CD4-positive, alpha-beta memory T cell (primary cell): ENCODE results near the gene WDR93. TPM values are rescaled to one million over a fixed set of nuclear protein-coding genes. Genes with fewer than 3 reads are reported as not detected.

Experiments
- CTCF ChIA-PET: fragments of 350-600 bp; sonication (Branson Sonifier 250); formaldehyde crosslinking; loops from one replicate; lab custom pipeline; 2021; ENCODE audit warnings: inconsistent platforms; ENCODE audit not compliant: partially characterized antibody; lab: Charles Lee
- POLR2A ChIA-PET: fragments of 350-600 bp; sonication (Branson Sonifier 250); formaldehyde crosslinking; loops from one replicate; lab custom pipeline; 2021; ENCODE audit not compliant: partially characterized antibody; lab: Charles Lee
- DNase-seq, 5 donors: peaks; one replicate each; pipeline versions ENCODE4 v3.0.0 to v3.0.0-alpha.2; 2020 to 2022; ENCODE audit warnings: mixed read lengths in 1 of 5
- H3K27ac ChIP-seq: one replicate; pipeline ENCODE4 v1.7.0; 2013; ENCODE audit warnings: low read depth, low read length
- H3K27me3 ChIP-seq: 2 replicates; pipeline ENCODE4 v1.7.0; 2013; ENCODE audit warnings: mild to moderate bottlenecking, low read length, moderate library complexity; ENCODE audit not compliant: insufficient read depth
- H3K36me3 ChIP-seq: 2 replicates; pipeline ENCODE4 v1.7.0; 2013; ENCODE audit warnings: mild to moderate bottlenecking, low read length, moderate library complexity; ENCODE audit not compliant: insufficient read depth
- H3K4me1 ChIP-seq: 2 replicates; pipeline ENCODE4 v1.7.0; 2013; ENCODE audit warnings: mild to moderate bottlenecking, low read length, moderate library complexity; ENCODE audit not compliant: insufficient read depth
- H3K4me3 ChIP-seq, 2 donors: one replicate each; pipeline ENCODE4 v1.7.0; 2013; ENCODE audit warnings: low read length in 2 of 2, mild to moderate bottlenecking in 1 of 2
- H3K9me3 ChIP-seq, 2 donors: one replicate each; pipeline ENCODE4 v1.7.0; 2013; ENCODE audit warnings: low read length in 2 of 2, control low read depth in 1 of 2; ENCODE audit not compliant: control insufficient read depth in 1 of 2
- H3K27ac Mint-ChIP-seq, 7 donors: one replicate each; pipeline ENCODE4 v1.8.0; 2020 to 2021; ENCODE audit warnings: mixed read lengths in 7 of 7, mild to moderate bottlenecking in 6 of 7, inconsistent platforms in 3 of 7, moderate library complexity in 3 of 7
- H3K27me3 Mint-ChIP-seq, 2 donors: one replicate each; pipeline ENCODE4 v1.8.0; 2020 to 2021; ENCODE audit warnings: mixed read lengths in 2 of 2
- H3K36me3 Mint-ChIP-seq, 2 donors: one replicate each; pipeline ENCODE4 v1.8.0; 2020 to 2021; ENCODE audit warnings: mixed read lengths in 2 of 2, inconsistent platforms in 1 of 2, mild to moderate bottlenecking in 1 of 2
- H3K4me1 Mint-ChIP-seq, 4 donors: one replicate each; pipeline ENCODE4 v1.8.0; 2020 to 2021; ENCODE audit warnings: mixed read lengths in 4 of 4, mild to moderate bottlenecking in 1 of 4
- H3K4me3 Mint-ChIP-seq, 8 donors: one replicate each; pipeline ENCODE4 v1.8.0; 2020 to 2021; ENCODE audit warnings: mixed read lengths in 8 of 8, mild to moderate bottlenecking in 7 of 8, moderate library complexity in 6 of 8, inconsistent platforms in 3 of 8
- H3K9me3 Mint-ChIP-seq, 8 donors: one replicate each; pipeline ENCODE4 v1.8.0; 2020 to 2021; ENCODE audit warnings: mixed read lengths in 8 of 8, mild to moderate bottlenecking in 5 of 8, inconsistent platforms in 3 of 8, moderate library complexity in 1 of 8
- intact Hi-C: fragments of 100-400 bp; cut with micrococcal nuclease; formaldehyde crosslinking; loops from one replicate; pipeline ENCODE4 v1.15.1; 2023
- polyA plus RNA-seq, 2 donors: library from polyadenylated mRNA; unstranded; fragments of 300-500 nt; fragmentation: Illumina TruSeq; gene quantifications; one replicate each; pipeline ENCODE4 v1.2.3, GENCODE V29; 2021
- total RNA-seq, 2 experiments: library from RNA; stranded (reverse); gene quantifications; one replicate each; pipeline ENCODE4 v1.2.3, GENCODE V29; 2021

The WDR93 gene
- total and polyA plus RNA-seq, 4 experiments from 2014 or later: not detected

DNA sequence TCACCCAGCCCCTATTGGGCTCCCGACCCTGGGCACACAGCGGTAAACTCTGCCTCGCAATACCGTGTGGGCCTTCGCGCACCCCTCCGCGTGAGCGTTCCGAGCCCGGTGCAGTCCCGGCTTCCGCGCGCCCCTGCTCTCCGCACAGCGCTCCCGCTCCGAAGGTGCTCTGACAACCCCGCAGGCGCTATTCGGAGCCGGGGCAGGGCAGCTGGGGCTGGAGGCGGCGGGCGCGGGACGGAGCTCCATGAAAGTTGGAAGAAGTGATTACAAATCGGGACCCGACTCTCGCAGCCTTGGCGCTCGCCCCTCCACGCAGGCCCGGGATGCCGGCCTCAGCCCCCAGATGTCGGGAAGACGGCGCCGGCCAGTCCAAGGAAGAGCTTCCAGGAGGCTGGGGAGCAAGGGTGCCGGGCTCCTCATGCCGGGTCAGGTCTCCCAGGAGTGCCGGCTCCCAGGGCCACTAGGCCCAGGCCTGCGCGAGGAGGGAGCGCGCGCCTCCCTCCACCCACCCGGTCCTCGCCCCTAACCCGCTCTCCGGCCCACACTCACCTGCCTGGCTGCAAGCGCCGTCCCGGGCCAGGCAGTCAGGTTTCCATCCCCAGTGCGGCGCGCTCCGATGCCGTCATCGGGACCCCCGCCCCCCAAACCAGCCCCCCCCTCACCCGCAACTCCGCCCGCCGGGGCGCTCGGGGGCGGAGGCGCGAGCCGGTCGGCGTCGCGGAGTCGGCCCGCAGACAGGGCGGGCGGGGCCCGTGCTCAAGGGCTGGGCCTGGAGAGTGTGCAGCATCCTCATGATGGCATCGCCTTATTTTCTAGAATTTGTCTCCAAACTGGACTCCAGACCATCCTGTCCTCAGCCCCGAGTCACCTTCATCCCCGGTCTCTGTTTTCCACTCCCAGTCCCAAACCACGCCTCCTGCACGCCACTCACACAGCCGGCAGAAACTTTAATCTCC lies 35.5 kb upstream of the WDR93 start, which contains the start of gene KIF7:
Gene KIF7, minus strand, starts transcription at position 621 of the 959 bp plus-strand sequence. CDS start 2,537 bp downstream, outside the sequence.
- intact Hi-C loops: no loop called here
- Mint-ChIP-seq H3K4me3 (peak within 1 kb of the TSS; percentile 56 to 77 (median 68)), H3K27ac (peak within 1 kb of the TSS in 1 of 7 donors; percentile 77), H3K27me3 (peaks cover 29 to 46% of the 10 kb centered on the region in 2 donors), H3K9me3 (no peaks in the 10 kb centered on the region), H3K36me3 (peaks cover 0 to 4% of the 10 kb centered on the region in 2 donors), H3K4me1 (peaks cover 0 to 14% (median 8%) of the 10 kb centered on the region in 4 donors)
- no peak within 1 kb of the TSS for H3K27ac ChIP-seq
- no peaks in the 10 kb centered on the region for H3K9me3 ChIP-seq
- H3K4me1 ChIP-seq: peaks cover 5% of the 10 kb centered on the region
- H3K36me3 ChIP-seq: no peaks in the 10 kb centered on the region
- peaks cover 6% of the 10 kb centered on the region for H3K27me3 ChIP-seq
- DNase-seq: no peak
- ChIA-PET POLR2A (no interaction called here), CTCF (no interaction called here)
- no peak within 1 kb of the TSS for H3K4me3 ChIP-seq

DNA sequence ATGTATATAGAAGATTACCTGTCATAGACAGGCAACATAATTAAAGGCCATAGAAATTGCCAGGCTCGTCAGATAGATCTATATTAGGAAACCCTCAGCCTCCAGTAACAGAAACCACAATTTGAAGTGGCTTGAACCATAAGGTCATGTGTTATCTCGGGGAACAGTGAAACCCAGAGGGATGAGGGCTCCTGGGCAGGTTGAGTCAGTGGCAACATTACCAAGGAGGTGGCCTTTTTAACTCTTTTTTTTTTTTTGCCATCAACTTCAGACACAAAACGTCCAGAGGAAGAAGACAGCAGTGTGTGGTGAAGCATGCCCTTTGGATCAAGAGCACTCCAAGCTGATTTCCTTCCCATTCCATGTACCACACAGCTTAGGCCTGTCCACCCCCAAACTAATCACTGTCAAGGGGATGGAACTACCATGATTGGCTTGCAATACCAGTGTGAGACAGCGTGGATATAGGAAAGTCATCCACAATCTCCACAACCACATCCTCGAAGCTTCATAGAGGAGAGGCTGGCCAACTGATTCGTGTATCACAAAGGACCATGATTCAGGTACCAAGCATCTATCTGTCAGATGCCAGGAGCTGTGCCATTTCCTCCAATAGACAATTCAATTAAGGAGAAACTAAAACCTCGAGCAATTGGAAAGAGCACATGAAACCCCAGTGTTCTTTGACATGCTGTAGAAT lies 34.3 kb upstream of the WDR93 start:
- no peaks in the 10 kb centered on the region for H3K36me3 ChIP-seq
- H3K27me3 ChIP-seq: peaks cover 6% of the 10 kb centered on the region
- peaks cover 0 to 4% of the 10 kb centered on the region in 2 donors for H3K36me3 Mint-ChIP-seq
- no peak overlapping the region for H3K27ac ChIP-seq
- no peak for DNase-seq
- no peak overlapping the region for H3K4me3 ChIP-seq
- intact Hi-C loops: no loop called here
- peaks cover 0 to 14% (median 8%) of the 10 kb centered on the region in 4 donors for H3K4me1 Mint-ChIP-seq
- no peaks in the 10 kb centered on the region for H3K9me3 ChIP-seq
- no peak overlapping the region for H3K27ac Mint-ChIP-seq
- POLR2A ChIA-PET: no interaction called here
- CTCF ChIA-PET: interaction anchor here (0.5 to 0.7 kb wide), 2 partner anchors 209 to 1614 kb away, joined by 3 read pairs; no protein-coding TSS in a partner anchor
- peaks cover 5% of the 10 kb centered on the region for H3K4me1 ChIP-seq
- H3K4me3 Mint-ChIP-seq: peak overlapping the region in 5 of 8 donors; percentile 55 to 77 (median 68)
- H3K9me3 Mint-ChIP-seq: no peaks in the 10 kb centered on the region
- peaks cover 32 to 54% of the 10 kb centered on the region in 2 donors for H3K27me3 Mint-ChIP-seq

GRCh38 chr15:89657686-89658200 lies 32.9 kb upstream of the WDR93 start:
- H3K27me3 Mint-ChIP-seq: peaks cover 32 to 56% of the 10 kb centered on the region in 2 donors
- H3K36me3 Mint-ChIP-seq: peaks cover 0 to 4% of the 10 kb centered on the region in 2 donors
- Histone ChIP-seq H3K36me3 (no peaks in the 10 kb centered on the region), H3K4me3 (no peak overlapping the region), H3K4me1 (peaks cover 5% of the 10 kb centered on the region), H3K9me3 (no peaks in the 10 kb centered on the region), H3K27ac (no peak overlapping the region), H3K27me3 (peaks cover 6% of the 10 kb centered on the region)
- intact Hi-C loops: no loop called here
- H3K9me3 Mint-ChIP-seq: no peaks in the 10 kb centered on the region
- CTCF ChIA-PET: interaction anchor here (1.8 kb wide), 1 partner anchor 13 kb away, joined by 3 read pairs; no protein-coding TSS in a partner anchor
- DNase-seq: no peak
- POLR2A ChIA-PET: no interaction called here
- H3K4me3 Mint-ChIP-seq: no peak overlapping the region
- peaks cover 0 to 14% (median 8%) of the 10 kb centered on the region in 4 donors for H3K4me1 Mint-ChIP-seq
- H3K27ac Mint-ChIP-seq: no peak overlapping the region

DNA sequence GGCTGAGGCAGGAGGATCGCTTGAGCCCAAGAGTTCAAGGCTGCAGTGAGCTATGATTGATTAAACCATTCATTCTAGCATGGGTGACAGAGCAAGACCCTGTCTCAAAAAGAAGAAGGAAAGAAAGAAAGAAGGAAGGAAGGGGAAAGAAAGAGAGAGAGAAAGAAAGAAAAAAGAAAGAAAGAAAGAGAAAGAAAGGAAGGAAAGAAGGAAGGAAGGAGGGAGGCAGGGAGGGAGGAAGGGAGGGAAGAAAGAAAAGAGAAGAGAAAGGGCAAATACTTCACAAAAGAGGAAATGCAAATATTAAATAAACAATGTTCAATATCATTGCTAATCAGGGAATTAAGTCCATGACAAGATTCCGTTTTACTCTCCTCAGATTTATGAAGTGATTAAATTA lies 31.3 kb upstream of the WDR93 start:
- H3K36me3 ChIP-seq: no peaks in the 10 kb centered on the region
- Mint-ChIP-seq H3K9me3 (no peaks in the 10 kb centered on the region), H3K4me1 (peaks cover 1 to 12% (median 8%) of the 10 kb centered on the region in 4 donors), H3K27ac (no peak overlapping the region), H3K36me3 (peaks cover 0 to 4% of the 10 kb centered on the region in 2 donors), H3K27me3 (peaks cover 26 to 58% of the 10 kb centered on the region in 2 donors), H3K4me3 (no peak overlapping the region)
- H3K27ac ChIP-seq: no peak overlapping the region
- H3K27me3 ChIP-seq: no peaks in the 10 kb centered on the region
- ChIA-PET CTCF (interaction anchor here (1.0 kb wide), 1 partner anchor 9 kb away, joined by 4 read pairs; no protein-coding TSS in a partner anchor), POLR2A (no interaction called here)
- intact Hi-C loops: no loop called here
- DNase-seq: no peak
- no peak overlapping the region for H3K4me3 ChIP-seq
- H3K4me1 ChIP-seq: peaks cover 4% of the 10 kb centered on the region
- H3K9me3 ChIP-seq: no peaks in the 10 kb centered on the region

DNA sequence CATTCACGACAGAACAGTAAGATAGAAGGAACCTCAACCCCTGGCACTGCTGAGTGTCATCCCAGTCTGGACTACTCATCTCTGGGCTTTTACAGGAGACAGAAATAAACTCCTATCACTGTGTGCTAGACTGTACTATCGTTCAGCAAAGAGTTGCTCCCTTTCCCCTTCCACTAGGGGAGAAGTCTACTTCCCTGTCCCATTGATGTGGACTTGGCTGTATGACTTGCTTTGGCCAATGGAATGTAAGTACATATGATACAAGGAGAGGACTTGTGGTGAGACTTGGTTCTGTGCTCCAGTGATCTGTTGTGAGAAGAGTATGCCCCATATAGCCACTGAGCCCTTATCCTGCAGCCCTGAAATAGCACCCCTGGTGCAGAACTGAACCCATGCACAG lies 30.1 kb upstream of the WDR93 start:
- intact Hi-C loops: no loop called here
- Mint-ChIP-seq H3K36me3 (peaks cover 0 to 4% of the 10 kb centered on the region in 2 donors), H3K4me1 (peaks cover 4 to 9% (median 7%) of the 10 kb centered on the region in 4 donors), H3K27ac (no peak overlapping the region), H3K4me3 (no peak overlapping the region), H3K9me3 (no peaks in the 10 kb centered on the region), H3K27me3 (peaks cover 27 to 59% of the 10 kb centered on the region in 2 donors)
- Histone ChIP-seq H3K4me3 (no peak overlapping the region), H3K27ac (no peak overlapping the region), H3K27me3 (peaks cover 7% of the 10 kb centered on the region), H3K9me3 (no peaks in the 10 kb centered on the region), H3K4me1 (no peaks in the 10 kb centered on the region), H3K36me3 (no peaks in the 10 kb centered on the region)
- ChIA-PET POLR2A (no interaction called here), CTCF (interaction anchor here (1.4 kb wide), 1 partner anchor 14 kb away, joined by 4 read pairs; no protein-coding TSS in a partner anchor)
- DNase-seq: no peak

GRCh38 chr15:89662893-89663626 lies 27.6 kb upstream of the WDR93 start:
- Histone ChIP-seq H3K4me3 (no peak overlapping the region), H3K4me1 (no peaks in the 10 kb centered on the region), H3K36me3 (no peaks in the 10 kb centered on the region), H3K27ac (no peak overlapping the region), H3K27me3 (peaks cover 12% of the 10 kb centered on the region), H3K9me3 (no peaks in the 10 kb centered on the region)
- CTCF ChIA-PET: interaction anchor here (1.1 kb wide), 1 partner anchor 16 kb away, joined by 3 read pairs; no protein-coding TSS in a partner anchor
- peaks cover 16 to 42% of the 10 kb centered on the region in 2 donors for H3K27me3 Mint-ChIP-seq
- H3K27ac Mint-ChIP-seq: no peak overlapping the region
- POLR2A ChIA-PET: no interaction called here
- H3K9me3 Mint-ChIP-seq: no peaks in the 10 kb centered on the region
- no peak for DNase-seq
- intact Hi-C loops: no loop called here
- H3K36me3 Mint-ChIP-seq: no peaks in the 10 kb centered on the region
- H3K4me3 Mint-ChIP-seq: no peak overlapping the region
- H3K4me1 Mint-ChIP-seq: peaks cover 1 to 9% (median 4%) of the 10 kb centered on the region in 4 donors
